GM04503 (cell line): Measurements from ENCODE around the gene PPIB.
"Not testable (repeated sequence)": the region's sequence is repeated elsewhere in the genome, so short reads cannot be mapped to it uniquely, and the experiment has no call there.

Source experiments
- DNase-seq: peaks from one replicate; pipeline ENCODE4 v3.0.0-alpha.2; 2012; ENCODE audit warnings: low read depth

PPIB gene

GRCh38 chr15:64110108-64110701 is 52.6 kb downstream of the PPIB start:
- not testable (repeated sequence) for DNase-seq

GRCh38 chr15:64107337-64107736 is 55.5 kb downstream of the PPIB start:
- no peak for DNase-seq
